HG03280 (cell line): ENCODE results near the gene INSC.
"Not testable (repeated sequence)": the region's sequence is repeated elsewhere in the genome, so short reads cannot be mapped to it uniquely, and the experiment has no call there.

ENCODE experiments used
- ATAC-seq: cut with Tn5 transposase; IDR thresholded peaks from one replicate; pipeline ENCODE4 v1.9.1; 2021; ENCODE audit warnings: mild to moderate bottlenecking, moderate library complexity; ENCODE audit not compliant: unreplicated experiment

The INSC gene, protein sequence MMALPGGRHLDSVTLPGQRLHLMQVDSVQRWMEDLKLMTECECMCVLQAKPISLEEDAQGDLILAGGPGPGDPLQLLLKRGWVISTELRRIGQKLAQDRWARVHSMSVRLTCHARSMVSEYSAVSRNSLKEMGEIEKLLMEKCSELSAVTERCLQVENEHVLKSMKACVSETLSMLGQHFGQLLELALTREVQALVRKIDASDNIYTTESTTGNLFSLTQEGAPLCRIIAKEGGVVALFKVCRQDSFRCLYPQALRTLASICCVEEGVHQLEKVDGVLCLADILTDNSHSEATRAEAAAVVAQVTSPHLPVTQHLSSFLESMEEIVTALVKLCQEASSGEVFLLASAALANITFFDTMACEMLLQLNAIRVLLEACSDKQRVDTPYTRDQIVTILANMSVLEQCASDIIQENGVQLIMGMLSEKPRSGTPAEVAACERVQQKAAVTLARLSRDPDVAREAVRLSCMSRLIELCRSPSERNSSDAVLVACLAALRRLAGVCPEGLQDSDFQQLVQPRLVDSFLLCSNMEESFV

DNA sequence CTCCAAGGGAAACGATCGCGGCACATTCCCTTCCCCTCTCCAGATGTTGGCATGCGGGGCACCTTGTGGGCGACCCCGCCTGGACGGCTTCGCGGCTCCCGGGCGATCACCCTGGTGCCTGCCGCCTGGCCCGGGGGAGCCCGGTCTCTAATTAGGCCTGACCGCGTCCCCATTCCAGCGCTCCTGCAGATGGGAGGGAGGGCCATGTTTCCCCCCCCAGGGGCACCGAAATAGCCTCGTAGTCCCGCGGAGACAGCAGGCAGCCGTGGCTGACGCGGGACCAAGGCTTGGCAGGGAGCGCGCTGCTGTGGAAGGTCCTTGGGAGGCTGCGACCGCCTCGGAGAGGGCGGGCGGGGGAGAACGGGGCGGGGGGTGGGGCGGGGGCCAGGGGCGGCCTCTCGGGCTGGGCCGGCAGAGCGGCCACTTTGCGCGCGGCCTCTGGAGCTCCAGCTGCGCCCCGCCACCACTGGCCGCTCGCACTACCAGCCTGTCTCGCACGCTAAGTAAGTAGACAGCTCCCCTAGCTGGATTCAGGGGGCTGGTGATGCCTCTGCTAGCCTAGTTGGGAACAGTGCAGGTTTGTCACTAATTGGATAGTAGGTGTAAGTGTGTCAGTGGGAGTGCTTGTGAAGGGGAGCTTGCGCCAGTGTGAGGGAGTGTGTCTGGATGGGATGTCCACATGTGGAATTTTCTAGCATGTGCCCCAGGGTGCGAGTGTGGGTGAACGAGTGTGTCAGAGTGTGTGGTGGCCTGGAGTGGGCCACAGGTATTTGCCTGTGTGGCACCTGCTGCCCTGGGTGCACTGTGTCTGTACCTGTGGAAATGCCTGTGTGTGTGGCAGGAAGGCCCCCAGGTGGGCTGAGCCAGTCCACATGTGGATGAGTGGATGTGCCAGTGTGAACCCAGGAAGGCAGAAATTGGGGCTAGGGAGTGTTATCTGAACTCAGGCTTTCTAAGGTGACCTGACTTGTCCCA, at the start of gene INSC:
Gene INSC, plus strand, starts transcription at position 423 of the 975 bp plus-strand sequence. CDS start 34,252 bp downstream, outside the sequence.
- ATAC-seq = no peak

DNA sequence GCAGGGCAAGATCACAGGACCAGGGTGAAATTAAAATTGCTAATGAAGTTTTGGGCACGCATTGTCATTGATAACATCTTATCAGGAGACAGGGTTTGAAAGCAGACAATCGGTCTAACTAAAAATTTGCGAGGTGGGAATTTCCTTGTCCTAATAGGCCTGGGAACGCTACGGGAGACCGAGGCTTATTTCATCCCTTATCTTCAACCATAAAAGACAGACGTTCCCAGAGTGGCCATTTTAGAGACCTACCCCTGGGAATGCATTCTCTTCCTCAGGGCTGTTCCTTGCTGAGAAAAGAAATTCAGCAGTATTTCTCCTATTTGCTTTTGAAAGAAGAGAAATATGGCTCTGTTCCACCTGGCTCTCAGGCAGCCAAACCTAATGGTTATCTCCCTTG, 45.0 kb upstream of the INSC start:
- ATAC-seq = not testable (repeated sequence)

DNA sequence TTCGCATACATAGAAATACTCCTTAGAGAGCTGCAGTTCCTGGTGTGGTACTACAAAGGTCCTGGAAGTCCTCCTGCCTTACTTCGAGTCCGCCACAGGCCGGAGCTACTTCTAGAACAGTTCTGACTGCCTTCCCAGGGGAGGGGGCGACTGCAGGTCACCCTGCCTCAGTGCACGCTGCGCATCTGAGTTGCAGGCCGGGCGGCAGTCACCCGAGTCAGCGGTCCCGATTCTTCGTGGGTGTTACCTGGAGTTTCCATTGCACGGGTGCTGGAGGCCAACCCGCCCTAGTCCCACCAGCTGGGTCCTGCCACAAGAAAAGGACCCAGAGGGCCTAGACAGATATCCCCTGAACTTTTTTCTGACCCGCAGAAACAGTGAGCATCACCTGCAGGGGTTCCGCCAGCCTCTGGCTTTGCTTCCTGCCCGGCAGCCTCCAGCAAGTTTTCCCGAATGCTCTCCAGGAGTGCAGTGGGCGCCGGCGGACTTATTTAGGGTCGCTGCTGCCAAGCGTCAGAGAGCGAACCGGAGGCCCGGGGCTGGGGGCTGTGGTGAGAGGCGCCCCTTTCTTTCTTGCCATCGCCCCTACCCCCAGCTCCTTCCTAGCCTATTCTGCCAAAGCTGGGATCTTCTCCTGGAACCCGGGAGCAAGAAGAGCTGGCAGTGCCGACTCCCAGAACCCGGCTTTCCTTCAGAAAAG, 43.0 kb upstream of the INSC start:
- no peak for ATAC-seq

DNA sequence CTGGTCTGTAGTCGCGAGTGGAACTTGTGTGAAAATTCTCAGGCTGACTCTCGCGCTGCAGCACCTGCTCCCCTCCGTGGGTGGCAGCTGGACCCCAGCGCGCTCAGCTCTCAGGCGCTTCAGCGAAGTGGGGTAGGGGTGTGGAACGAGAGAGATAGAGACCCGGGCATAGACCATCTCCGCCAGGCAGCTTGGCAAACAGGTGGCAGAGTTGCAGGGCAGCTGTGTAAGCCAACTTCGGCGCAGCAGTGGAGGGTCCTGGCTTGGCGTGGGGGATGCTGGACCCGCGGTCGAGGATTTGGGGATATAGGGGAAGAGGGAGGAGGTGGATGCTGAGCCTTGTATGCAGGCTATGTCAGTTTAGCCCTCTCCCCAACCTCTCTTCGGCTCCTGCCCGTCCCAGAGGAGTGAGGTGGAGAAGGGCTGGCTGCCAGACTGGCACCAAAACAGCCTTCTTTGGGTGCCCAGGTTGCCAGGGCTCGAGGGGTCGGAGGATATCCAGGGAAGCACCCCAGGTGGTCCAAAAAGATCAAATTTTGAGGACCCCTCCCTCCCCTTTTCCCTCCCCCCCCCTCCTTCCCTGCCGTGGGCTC, 42.1 kb upstream of the INSC start:
- ATAC-seq = no peak

DNA sequence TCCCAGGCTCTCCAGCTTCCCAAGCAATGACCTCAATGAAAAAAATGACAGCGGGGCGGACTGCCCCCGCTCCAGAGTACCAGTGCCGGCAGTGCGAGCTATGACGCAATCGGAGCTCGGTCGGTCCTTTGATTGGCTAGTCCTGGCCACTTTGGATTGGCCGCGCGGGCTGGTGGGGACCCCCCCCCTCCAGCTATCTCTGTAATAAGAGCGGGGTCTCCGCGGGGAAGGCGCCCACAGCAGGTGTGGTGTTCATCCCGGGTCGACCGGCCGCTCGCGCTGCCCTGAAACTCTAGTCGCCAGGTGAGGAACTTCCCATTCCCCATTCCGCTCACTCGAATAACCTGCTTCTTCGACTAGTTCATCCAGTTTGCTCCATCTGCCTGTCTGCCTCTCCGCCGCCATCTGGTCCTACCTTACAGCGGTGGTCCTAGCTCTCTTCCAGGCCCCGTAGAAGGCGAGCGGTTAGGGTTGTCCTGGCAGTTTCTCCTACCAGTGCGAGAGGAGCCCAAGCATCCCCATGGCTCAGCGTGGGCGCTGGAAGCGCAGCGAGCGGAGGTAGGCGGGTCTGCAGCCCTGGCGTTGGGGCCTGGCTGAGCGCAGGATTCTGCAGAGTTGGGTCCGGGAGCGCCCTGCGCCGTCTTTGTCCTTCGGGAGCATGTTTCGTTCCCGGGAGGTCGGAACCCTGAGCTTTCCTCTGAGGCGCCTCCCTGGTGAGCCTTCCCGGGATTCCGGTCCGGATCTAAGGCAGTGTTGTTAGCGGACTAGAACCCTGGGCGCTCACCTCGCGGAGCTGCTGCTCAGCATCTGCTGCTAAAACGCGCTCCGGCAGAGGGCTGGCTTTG, 41.1 kb upstream of the INSC start, which contains the start of gene CALCB:
Gene CALCB, plus strand, starts transcription at position 233 of the 845 bp plus-strand sequence. CDS start 1,126 bp downstream, outside the sequence.
- no peak for ATAC-seq

DNA sequence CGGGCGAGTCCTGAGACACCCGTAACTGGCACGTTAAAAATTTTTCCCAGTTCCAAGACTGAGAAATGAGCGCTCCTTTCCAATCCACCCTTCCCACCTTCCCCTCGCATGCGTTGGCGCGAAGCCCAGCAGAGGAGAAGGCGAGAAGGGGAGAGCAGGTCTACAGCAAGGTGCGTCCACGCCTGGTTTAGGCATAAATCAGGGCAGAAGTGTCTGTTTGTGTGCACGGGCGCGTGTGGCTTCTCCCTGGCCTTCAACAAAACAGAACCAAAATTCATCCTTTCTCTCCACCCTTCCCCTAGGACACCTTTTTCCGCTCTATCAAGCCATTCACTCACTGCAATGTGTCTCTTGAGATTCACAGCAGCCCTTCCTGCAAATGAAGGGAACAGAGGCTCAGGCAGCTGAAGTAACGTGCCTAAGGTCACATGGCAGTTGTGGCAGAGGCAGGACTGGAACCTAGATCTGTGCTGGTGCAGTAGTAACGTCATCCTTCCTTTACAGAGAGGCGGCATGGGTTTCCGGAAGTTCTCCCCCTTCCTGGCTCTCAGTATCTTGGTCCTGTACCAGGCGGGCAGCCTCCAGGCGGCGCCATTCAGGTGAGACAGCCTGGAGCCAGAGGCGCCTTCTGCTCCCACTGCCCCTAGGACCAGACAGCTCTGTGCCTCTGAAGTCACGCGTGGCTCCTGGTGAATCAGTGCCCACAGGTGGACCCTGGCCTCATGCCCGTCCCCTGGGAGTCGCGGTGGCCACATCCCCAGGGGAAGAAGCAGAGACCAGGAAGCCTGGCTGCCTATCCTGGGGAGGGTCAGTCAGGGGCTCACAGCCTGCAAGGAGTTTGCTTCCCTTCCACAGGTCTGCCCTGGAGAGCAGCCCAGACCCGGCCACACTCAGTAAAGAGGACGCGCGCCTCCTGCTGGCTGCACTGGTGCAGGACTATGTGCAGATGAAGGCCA, 40.2 kb upstream of the INSC start:
- peak; percentile 93 for ATAC-seq

DNA sequence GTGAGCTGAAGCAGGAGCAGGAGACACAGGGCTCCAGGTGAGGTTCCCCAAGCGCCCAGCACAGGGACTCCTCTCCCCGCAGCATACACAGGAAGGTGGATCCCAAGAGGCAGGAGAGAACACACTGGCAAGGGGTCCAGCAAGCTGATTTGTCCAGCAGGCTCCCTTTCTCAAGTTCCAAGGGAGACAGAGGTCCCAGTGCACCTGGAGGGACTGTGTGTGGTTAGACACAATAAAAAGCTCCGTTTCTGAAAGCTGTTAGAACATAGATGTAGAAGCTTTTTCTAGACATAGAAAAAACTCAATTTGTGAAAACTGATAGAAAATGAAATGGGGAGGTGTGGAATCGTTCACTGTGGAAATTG, 39.6 kb upstream of the INSC start:
- ATAC-seq = no peak

DNA sequence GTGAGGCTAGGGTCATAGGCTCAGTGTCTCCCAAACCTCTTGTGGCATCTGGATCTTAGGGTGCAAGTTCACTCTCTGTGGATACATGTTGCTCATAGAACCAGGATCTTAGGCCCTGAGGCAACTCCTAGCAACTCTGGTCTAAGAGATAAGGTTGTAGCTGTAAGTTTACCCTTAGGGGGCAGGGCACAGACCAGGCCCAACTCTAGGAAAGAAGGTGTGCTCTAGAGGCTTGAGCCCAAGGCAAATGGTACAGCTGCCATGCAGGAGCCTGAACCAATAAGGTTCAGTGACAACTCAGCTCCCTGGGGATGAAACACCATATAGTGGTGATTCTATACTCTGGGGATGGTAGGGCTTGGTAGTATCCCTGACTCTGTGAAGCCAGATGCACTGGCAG, 23.5 kb upstream of the INSC start:
- ATAC-seq = no peak

DNA sequence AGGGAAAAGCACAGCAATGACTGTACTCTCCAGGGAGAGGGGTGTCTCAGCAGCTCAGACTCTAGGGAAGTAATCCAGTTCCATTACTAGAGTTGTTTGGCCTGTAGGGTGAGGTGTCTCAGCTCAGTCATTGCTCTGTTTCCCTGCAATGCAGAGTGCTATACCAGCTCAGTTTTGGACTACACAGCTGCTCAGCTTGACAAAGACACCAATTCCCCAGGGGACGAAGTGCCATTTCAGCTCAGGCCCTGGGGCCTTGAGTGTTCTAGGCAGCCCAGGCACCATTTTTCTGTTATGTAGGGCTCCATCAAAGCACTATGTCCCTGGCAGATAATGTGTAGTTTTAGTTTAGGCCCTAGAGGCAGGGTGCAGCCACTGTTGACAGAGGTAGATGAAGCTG, 23.1 kb upstream of the INSC start:
- no peak for ATAC-seq

DNA sequence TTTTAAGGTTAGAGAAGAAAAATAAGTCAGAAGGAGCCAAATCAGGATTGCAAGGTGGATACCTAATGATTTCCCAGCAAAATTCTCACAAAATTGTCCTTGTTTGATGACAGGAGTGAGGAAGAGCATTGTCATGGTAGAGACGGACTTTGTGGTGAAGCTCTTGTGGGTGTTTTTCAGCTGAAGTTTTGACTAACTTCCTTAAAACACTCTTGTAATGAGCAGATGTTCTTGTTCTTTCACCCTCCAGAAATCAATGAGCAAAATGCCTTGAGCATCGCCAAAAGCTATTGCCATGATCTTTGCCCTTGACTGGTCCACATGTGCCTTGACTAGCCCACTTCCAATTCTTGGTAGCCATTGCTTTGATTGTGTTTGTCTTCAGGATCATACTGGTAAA, 21.3 kb upstream of the INSC start:
- ATAC-seq = peak; percentile 58

DNA sequence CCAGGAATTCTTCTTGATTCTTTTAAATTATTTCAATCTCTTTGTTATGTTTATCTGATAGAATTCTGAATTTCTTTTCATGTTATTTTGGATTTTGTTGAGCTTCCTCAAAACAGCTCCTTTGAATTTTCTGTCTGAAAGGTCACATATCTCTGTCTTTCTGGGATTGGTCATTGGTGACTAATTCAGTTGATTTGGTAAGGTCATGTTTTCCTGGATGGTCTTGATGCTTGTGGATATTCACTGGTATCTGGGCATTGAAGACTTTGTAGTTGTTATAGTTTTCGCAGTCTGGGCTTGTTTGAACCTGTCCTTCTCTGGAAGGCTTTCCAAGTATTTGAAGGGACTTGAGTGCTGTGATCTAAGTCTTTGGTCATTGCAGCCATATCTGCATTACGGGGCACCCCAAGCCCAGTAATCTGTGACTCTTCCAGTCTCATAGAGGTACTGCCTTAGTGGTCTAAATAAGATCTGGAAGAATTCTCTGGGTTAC, 18.9 kb upstream of the INSC start:
- ATAC-seq = no peak

DNA sequence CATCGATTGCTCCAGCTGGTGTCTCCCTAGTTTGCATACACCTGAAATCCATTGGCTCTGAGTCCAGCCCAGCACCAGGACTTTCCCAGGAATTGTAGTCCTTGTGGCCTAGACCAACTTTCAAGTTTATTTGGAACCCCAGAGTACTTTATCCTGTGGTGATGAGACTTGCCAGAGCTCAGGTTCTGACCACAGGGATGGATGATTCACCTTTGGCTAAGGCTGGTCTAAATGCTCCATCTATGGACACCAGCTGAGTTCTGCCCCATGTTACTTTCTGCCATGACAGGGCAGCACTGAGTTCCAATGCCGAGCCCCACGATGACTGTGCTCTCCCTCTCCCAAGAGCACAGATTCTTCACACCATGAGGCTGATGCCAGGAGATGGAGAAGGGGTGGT, 17.3 kb upstream of the INSC start:
- no peak for ATAC-seq

DNA sequence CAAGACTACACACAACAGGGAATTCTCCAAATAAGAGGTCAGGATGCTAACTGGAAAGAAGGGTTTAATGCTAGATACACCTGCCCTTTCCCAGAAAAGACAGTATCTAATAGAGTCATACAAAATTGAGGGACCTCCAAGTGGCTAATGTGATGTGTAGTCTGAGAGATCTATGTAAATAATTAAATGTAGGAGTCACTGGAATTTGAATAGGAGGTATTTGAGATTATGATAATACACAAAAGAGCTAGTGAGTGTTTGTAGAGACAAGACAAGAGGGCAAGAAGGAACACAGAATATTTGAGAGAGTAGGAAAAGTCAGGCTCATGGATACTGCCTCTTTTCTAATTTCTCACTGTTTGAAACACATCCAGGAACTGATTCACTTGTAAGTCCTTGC, 15.5 kb upstream of the INSC start:
- ATAC-seq = no peak

DNA sequence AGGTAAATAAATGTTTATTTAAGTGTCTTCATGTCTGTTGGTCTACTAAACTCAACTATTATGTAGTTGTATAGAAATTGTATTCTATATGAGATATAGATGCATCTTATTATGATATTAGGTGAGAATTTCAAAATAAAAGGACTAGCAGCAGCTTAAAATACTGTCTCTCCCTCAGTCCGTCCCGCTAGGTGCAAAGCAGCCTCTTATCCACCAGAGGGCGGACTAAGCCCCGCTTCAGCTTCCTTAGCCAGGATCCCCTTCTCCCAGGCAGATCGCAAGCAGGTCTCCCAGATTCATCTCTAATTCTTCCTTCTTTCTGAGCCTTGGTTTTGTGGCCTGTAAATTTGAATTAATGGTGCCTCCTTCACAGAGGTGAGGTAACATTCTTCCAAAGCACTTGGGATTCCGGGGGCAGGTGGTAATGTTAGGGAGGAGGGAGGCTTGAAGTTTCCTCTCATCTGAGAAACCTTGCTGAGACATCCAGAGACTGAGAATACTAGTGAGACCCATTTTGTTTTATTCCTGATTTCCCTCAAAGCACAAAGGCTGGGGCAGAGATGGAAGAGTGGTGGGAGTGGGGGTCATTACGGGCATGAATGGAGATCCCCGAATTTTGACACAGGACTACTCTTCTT, 13.5 kb upstream of the INSC start:
- ATAC-seq = peak; percentile 71

DNA sequence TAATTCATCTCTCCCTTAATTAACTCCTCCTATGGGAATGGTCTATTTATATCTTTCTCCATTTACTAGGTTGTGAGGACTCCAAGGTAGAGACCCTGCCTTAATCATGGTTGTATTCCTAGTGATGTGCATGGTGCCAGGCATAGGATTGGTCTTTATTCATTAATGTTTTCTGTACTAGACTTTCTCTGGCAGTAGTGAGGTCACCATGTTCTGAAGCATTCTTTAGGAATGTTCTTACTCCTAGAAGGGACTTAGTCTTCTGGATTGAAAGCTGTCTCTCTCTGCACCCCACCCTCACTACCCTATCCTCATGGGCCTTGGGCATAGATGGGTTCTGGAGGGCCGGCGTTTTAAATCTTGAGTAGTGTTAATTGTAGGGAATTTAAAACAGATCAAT, 10.6 kb upstream of the INSC start:
- ATAC-seq = no peak

DNA sequence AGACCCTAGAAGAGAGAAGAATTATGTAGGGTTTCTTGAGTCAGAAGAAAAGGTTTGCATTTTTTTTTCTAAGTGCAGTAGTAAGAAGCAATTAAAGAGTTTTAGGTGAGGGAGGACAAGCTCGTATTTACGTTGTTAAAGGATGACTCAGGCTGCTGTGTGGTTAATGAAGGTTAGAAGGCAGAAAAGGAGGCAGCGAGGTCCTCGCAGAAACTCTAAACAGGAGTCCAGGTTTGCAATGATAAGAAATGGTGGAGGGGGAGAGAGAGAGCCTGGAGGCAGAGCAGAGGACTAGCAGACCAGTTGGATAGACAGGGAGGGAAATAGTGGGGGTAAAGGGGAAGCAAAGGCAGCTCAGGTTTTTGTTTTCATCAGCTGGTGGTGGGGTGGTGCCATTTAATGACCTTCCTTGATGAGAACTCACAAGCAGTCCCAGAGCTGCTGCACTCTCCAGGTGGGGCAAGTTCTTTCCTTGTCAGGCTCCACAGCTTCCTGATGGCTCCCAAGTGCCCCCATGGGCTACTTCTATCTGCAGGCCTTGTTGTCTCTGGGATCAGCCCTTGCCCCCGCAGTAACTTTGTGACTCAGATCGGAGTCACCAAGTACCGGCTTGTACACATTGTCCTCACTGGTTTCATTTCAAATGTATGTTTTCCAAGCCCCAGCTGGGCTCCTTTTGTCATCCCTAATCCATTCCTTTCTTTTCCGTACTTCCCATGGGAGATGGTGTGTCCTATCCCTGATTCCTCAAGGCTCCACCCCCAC, 8.3 kb upstream of the INSC start:
- no peak for ATAC-seq
